NOMO-1 treated with DMSO at 0.1 percent for 48 hours (cell line): Measurements from ENCODE around the gene APOBEC3A.
"Not testable (repeated sequence)": the region's sequence is repeated elsewhere in the genome, so short reads cannot be mapped to it uniquely, and the experiment has no call there.

Source experiments
- DNase-seq: peaks from one replicate; lab custom pipeline; 2025; ENCODE audit not compliant: unreplicated experiment; lab: John Stamatoyannopoulos, UW

The APOBEC3A gene

DNA sequence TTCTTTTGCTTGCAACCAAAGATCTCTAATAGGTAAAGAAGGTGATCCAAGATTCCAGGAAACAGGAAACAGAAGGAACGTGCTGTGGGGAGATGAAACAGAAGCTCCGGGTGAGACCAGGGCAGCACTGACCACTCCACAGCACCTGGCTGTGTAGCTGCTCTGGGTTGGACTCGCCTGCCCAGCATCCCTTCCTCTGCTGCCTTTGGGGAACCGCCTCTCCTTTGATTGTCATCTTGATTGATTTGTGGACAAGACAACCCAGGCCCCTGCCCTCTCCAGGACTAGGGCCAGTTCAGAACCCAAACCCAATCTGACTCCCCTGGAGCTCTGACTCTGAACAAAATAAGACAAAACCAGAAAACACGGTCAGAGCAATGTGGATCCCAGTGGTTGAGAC is 14.7 kb upstream of the APOBEC3A start:
- no peak for DNase-seq

DNA sequence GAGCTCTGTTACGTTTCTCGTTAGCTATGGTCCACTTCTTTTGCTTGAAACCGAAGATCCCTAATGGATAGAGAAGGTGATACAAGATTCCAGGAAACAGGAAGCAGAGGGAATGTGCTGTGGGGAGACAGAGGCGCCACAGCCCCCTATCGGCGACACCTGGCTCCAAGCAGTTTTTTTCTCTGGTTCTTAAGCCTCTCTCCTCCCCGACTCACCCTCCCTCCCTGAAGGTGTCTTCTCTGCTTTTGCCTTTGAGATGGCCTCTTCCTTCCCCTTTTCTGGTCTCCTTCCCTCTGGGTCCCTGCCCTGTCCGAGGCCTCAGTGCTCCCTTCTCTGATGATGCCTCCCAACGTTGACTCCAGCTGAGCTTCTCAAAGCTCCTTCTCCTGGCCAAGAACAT is 14.2 kb upstream of the APOBEC3A start:
- peak; percentile 85 for DNase-seq

DNA sequence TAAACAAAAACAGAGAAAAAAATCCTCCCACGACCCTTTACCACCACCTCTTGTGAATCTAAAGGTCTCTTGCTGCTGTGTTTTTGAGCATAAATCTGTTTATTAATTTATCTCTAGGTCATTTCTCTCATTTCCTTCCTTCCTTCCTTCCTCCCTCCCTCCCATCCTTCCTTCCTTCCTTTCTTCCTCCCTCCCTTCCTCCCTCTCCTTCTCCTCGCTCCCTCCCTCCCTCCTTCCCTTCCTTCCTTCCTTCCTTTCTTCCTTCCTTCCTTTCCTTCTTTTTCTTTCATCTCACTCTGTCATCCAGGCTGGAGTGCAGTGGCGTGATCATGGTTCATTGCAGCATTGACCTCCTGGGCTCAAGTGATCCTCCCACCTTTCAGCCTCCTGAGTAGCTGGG is 13.5 kb upstream of the APOBEC3A start:
- no peak for DNase-seq

DNA sequence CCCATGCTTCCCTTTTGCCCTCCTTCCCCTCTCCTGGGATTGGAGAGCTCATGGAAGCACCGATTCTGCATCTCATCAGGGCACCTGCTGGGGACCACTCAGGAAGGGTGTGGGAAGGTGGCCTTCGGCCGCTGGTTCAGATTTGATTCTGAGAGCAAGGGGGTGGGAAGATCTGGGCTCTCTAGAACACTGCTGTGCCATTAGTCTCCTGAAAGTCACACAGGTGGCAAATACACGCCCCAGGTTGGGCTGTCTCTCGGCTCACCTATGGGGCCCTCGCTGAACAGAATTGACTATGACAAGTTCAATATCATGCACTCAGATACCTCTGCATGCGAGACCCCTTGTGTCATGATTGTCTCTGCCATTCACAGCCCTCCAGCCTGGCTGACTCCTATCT is 12.8 kb upstream of the APOBEC3A start:
- no peak for DNase-seq

DNA sequence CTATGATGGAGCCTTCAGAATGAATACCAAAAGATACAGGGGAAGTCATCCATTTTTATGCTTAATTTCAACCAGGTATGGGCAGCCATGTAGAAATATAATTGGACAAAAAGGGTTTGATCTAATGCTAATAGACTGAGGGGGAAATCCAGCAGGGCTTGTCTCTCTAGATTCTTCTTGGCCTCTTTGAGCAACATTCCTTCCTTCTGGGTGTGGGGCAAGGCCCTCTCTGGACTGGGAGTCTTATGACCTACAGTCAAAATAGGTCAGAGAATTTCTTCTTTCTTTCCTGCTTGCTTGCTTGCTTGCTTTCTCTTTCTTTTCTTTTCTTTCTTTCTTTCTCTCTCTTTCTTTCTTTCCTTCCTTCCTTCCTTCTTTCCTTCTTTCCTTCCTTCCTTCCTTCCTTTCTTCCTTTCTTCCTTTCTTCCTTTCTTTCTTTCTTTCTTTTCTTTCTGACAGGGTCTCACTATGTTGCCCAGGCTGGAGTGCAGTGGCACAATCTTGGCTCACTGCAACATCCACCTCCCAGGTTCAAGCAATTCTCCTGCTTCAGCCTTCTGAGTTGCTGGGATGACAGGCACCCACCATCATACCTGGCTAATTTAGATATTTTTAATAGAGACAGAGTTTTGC is 11.6 kb upstream of the APOBEC3A start:
- not testable (repeated sequence) for DNase-seq

DNA sequence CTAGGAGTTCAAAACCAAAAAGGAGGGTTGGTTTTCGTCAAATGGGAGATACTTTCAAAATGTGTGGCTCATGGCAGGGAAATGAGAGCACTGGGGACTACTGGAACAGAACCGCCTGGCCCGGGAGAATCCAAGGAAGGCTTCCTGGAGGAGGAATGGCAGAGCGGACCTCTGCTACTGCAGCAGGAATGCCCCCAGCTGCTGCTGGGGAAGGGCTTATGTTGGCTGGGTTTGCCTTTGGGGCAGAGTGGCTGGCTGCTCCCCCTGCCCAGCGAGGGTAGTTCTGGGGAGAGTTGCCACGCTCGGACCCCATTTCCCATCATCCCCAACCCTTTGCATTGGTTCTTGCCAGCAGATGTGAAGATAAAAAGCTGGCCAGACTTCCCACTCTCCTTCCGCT is 10.6 kb upstream of the APOBEC3A start:
- DNase-seq = no peak

DNA sequence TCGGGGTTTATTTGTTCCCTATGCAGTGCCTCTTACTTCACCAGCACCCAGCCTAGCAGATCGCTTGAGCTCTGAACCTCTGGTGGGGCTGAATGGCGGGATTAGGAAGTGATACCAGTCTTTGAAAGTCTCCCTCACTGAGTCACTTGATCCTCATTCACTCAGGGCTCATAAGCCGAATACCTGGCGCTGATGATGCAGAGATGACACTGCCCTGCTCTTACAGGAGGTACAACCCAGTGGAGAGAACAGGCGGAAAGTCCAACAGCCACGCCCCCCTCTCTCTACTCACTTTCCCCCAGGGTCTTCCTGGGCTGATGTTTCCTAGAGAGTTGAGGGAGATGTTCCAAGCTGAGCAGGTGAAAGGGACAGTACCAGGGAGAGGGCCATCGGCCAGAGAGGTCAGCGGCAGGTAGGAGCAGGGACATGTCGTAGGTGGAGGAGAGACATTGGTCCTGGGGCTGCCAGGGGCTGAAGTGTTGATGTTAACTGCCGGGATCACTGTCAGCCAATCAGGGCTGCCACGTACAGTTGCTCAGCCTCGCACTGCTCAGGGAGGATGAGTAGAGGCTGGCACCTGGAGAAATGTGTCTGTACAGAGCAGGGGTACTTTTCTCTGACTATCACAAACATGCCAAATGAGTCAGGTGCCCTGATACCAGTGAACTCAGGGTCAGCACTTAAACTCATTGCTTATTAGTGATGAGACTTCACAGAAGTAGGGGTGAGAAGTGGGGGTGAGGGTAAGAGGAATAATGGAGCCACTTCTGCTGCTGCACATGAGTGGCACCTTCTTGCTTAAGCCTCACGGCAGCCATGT is 9.9 kb upstream of the APOBEC3A start:
- peak; percentile 84 for DNase-seq

DNA sequence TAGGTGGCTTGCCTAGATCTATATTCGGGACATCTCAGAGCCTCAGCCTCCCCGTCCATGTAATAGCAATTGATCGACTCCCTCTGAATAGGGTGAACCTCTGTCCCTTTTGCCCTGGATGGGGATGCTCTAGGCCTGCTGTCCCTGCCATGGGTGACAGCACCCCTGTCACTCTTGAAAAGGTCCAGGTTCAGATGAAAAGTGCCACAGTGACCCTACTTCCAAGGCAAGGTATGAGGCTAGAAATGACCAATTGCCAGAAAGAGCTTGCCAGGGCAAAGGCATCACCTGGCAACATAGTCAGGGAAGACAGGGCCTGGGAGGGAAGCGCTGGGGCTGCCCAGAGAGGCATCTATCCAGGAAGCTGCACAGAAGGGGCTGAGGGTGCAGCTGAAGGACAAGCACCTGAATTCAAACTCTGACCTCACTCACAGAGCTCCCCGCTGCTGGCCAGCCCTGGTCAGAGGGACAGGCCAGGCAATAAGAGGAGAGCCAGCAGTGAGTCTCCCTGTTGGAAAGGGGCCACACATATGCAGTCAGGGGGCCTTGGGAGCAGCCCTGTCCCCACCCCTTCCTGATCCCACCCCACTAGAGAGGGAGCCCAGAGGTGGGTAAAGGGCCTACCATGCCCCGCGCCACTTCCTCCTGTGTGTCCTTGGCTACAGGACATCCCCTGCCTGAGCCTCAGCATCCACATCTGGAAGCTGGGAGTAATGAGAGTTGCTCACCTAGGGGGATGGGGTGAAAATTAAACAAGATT is 9.0 kb upstream of the APOBEC3A start:
- DNase-seq = no peak

DNA sequence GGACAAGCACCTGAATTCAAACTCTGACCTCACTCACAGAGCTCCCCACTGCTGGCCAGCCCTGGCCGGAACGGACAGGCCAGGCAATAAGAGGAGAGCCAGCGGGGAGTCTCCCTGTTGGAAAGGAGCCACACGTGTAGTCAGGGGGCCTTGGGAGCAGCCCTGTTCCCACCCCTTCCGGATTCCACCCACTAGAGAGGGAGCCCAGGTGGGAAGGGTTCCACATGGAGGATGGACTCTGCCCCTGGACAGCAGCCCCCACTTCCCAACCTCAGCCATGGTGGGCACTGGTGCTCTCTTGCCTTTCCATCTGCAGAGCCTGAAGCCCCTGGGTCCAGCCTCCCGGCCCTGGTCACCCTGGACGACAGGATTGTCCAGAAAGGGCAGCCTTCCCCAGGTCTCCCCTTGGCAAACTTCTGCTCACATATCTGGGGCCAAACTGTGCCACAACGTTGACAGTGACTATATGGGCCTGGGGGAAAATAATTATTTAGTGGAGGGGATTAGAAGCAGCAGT is 7.5 kb upstream of the APOBEC3A start:
- DNase-seq = no peak

DNA sequence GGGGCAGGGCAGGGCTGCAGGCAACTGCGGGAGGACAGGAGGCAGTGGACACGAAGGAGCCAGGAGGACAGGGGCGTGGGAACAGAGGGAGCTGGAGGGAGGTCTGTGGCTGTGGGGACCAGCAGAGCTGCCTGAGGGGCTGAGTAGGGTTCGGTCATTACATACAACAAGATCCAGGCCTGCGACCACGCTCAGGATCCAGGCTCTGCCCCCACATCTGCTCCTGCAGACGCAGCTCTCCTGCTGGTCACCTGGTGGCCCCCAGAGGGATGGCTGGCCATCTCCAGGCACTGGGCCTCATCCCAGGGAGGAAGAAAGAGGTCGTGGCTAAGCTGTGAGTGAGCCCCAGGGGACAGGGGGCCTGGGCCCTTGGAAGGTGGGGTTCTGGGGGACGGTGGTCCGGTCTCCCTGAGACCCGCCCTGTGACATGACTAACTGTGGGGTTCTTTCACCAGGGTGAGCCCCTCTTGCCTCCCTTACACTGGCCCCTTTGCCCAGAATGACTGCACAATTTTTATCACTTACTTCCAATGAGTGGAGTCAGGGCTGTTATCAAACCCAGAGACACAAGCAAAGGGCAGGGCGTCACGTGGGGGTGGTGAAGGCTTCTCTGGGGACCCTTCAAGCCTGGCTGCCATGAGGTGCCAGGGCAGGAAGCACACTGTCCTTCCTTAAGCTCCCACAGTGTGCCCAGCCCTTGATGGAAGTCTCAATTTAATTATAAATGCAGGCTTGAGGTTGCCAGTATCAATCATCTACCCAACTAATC is 6.7 kb upstream of the APOBEC3A start:
- no peak for DNase-seq

DNA sequence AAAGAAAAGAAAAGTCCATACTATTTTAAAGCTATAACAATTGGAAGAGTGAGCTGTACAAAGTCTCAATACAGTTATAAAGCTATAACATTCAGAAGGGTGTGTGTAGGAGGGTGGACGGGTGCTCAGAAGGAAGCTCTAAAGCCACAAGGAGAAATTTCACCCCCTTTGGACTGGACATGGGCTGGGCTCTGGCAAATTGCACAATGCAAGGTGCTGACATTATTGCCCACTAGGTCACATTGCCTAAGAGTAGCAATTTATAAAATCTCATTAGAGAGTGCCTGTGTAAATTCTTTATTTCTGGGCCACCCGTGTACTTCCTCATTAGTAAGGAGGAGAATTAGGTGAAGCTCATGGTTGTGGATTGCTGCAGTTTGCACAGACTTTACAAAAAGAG is 5.7 kb upstream of the APOBEC3A start:
- peak; percentile 81 for DNase-seq

DNA sequence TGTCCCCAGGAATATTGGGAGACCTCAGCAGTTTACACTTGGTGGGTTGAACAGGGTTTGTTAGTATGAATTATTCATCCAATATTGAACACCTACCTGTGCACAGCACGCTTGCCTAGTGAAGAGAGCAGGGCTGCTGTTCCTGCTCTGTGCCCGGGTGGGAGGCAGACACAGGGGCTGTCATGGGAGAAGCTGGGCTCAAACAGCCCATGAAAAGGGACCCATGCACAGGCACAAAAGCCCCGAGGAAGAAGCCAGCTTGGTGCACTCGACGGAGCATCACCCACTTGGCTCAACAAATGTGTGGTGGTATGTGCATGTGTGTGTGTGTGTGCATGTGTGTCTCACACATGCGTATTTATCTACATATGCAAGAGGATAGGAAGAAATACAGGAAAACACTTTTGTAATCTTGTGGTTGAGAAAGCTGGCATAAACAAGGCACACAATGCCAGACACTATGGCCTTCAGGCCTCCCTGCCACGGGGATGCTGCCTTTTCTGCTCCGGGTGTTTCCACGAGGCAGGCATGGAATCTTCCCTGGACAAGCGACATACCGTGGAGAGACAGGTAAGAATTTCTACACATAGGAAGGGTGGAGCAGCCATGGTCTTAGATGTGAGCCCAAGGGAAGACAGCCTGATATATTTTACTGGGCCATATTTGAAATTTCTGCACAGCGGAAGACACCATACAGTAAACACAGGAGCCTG is 5.0 kb upstream of the APOBEC3A start:
- peak; percentile 20 for DNase-seq

DNA sequence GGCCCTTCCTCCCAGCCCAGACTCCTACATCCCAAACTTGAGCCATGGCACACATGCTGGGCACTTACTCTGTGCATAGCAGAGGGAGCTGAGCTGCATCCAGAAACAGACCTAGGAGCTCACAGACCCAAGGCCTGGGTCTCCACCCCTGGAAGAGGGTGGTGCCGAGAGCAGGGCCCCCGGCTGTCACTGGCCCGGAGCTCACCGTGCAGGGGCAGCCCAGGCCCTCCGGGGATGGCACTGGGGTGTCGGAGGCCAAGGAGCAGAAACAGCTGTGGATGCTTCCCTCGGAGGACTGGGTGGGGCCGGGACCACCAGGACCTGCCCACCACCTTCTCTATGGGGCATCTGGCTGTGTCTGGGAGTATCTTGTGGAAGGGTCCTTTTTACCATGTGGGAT is 4.3 kb upstream of the APOBEC3A start:
- DNase-seq = no peak

DNA sequence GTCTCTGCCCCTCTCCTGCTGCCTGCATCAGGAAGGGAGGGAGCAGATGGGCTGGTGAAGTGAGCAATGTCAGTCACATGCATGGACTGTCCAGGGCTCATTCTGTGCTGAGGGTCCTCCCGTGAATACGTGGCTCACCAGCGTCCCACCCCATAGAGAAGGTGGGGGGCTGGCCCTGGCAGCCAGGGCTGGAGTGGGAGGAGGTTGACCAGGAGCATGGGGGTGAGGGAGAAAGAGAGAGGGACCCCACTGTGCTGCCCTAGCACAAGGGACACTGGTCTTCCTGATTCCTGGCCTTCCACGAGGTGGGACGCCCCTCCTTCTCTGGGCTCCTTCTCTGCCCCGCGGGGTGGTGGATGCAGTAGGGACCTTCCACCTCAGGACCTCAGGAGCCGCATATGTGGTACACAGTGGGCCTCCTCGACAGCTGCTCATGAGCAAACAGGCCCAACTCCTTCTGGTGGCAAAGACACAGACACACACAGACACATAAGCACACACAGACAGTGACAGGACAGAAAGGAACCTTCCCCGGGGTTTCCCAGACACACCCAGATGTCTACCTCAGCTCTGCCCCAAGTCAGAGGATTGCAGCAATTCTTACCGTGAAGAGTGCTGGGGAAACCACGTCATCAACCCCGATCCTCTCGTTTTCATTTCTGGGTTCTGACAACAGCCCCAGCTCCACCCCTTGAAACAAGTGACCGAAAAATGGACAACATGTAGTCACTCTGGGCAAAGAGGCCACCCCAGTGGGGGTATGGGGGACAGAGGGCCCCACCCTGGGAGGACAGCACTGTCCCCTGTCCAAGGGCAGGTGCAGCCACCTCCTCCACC is 3.6 kb upstream of the APOBEC3A start:
- peak; percentile 88 for DNase-seq

DNA sequence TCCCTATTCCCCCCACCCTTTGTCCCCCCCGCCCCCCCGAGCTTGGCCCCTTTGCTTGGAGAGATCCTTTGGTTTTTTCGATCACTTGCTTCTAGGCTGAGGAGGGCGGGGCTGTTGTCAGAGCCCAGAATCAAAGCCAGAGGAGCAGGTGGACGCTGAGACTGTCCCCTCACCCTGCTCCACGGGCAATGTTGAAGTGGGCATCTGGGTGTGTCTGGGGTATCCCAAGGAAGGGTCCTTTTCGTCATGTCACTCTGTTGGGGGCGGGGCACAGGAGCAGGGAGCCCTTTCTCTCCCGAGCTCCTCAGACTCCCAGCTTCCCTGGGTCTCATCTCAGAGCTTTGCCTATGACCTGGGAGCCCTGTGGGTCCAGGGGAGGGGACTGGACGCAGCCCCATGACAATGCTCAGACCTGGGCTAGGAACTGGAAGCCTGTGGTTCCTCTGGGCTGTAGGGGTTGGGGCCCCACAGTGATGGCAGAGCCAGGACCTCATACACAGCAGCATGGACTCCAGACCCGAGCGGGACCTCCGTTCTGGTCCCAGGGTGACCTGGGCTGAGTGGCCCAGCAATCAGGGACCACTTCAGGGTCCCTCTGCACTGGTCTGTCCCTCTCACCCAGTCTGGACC is 2.9 kb upstream of the APOBEC3A start:
- no peak for DNase-seq

DNA sequence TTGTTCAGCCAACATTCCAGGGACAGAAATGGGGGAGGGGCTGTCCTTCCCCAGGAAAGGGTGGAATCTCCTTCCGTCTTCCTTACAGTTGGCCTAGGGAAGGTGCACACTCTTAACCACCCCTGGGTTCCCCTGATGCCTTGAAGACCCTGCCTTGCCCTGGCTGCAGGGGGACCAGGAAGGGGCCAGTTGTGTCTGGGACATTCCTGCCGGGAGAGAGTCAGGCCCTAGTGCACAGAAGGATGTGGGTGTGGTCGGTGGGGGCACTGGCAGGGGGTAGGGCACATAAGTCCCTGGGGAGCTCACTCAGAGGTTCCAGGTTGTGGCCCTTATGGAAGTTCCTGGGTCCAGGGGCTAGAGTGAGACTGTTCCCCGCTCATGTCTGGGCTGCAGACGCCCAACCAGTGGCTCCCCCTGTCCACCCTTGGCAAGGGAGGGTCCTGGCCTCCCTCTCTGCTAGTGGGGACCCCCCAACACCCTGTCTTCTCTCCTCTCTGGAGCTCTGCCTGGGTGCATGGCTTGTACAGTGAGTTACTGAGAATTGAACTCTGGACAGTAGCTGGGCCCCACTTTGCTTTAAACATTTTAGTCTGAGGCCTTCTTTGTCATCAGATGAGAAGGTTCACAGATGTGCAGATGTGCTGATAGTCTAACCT is 2.0 kb upstream of the APOBEC3A start:
- no peak for DNase-seq

DNA sequence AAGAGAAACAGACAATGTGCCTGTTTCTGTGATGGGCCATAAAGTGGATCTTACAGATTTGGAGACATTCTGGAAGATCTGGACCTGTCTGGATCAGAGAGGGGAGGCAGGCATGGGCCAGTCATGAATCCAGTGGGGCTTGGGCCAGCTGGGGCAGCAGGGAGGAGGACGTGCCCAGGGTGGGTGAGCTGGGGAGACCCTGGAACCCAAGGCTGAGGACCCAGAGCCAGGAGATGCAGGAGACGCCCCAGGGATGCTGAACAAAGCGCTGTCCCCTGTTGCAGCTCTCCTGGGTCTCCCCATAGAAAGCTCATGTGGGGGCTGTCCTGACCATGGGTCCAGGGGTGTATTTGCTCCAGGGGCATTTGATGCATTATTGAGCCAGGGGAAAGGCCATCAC is 1.5 kb upstream of the APOBEC3A start:
- no peak for DNase-seq

DNA sequence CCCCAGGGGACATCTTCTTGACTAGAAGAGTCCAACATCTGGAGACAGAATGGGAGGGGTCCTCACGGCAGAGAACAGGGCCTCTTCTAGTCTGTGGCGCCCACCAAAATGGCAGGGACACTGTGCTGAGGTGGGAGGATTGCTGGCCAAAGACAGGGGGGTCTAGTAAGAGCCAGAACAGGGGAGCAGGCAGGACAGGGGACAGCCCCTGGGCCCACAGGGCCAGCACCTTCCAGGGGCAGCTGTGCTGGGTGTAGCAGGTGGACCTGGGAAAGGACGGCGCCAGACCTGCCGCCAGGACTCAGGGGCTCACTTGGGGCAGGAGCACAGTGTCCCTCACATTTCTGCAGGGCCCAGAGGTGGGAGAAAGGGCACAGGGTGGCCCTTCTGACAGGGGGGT is 858 bp upstream of the APOBEC3A start:
- no peak for DNase-seq
